HCT116 (cell line): ENCODE results near the gene SYNJ2. TPM values are rescaled to one million over a fixed set of nuclear protein-coding genes. Genes with fewer than 3 reads are reported as not detected.

Source experiments
- ATAC-seq: fragments of 200-7000 bp; cut with Tn5 transposase; 2 replicates; pipeline ENCODE4 v1.9.1; 2020; ENCODE audit warnings: mild to moderate bottlenecking, moderate library complexity
- BruUV-seq: library from RNA; stranded (reverse); fragments of 400-500 nt; replicated peaks from 2 replicates; lab custom pipeline; 2021; lab: Mats Ljungman, UMichigan
- CTCF ChIA-PET: fragments of 300-600 bp; sonication (Branson Sonifier 250); formaldehyde crosslinking; loops from one replicate; lab custom pipeline; 2021; ENCODE audit warnings: antibody characterized with exemption; lab: Charles Lee
- POLR2A ChIA-PET: fragments of 300-600, 350-600 bp; sonication (Branson Sonifier 250); formaldehyde crosslinking; loops from one replicate; lab custom pipeline; 2021; ENCODE audit warnings: antibody characterized with exemption; lab: Charles Lee
- RAD21 ChIA-PET, 2 experiments: fragments of 300-600 bp; sonication (Branson Sonifier 250); formaldehyde crosslinking; loops; one replicate each; lab custom pipeline; 2023; ENCODE audit warnings: low total read pairs in 2 of 2; ENCODE audit not compliant: uncharacterized antibody in 2 of 2, unreplicated experiment in 2 of 2, low non-redundant PET in 1 of 2; lab: Charles Lee
- DNase-seq: peaks from one replicate; pipeline ENCODE4 v3.0.0-alpha.2; 2010; ENCODE audit warnings: low read depth, low spot score
- H2AFZ ChIP-seq: fragments of 200-600 bp; shearing (Covaris generic), sonication (generic); 2 replicates; pipeline ENCODE4 v1.6.1; 2017; ENCODE audit warnings: low read depth, mixed run types, mixed read lengths, antibody characterized with exemption, low read length; ENCODE audit not compliant: poor library complexity, severe bottlenecking
- H3K27ac ChIP-seq: 2 replicates; pipeline ENCODE4 v1.5.1; 2012; ENCODE audit warnings: low read depth, low read length
- H3K27me3 ChIP-seq: fragments of 200-600 bp; sonication (generic); 2 replicates; pipeline ENCODE4 v1.6.1; 2016; ENCODE audit warnings: mixed run types, low read length, mixed read lengths; ENCODE audit not compliant: insufficient read depth
- H3K36me3 ChIP-seq, 2 experiments: fragments of 200-500 bp in 1 of 2; fragments of 200-600 bp in 1 of 2; sonication (Bioruptor generic) in 1 of 2; sonication (generic) in 1 of 2; 2 replicates each; pipeline versions ENCODE4 v1.5.1 to v1.6.1; 2014 to 2016; ENCODE audit warnings: low read length in 2 of 2, inconsistent platforms in 1 of 2, mixed read lengths in 1 of 2, mixed run types in 1 of 2; ENCODE audit not compliant: insufficient read depth in 2 of 2, control insufficient read depth in 1 of 2
- H3K4me1 ChIP-seq, 2 experiments: fragments of 200-600 bp in 1 of 2; sonication (generic) in 1 of 2; 2 replicates each; pipeline versions ENCODE4 v1.5.1 to v1.6.1; 2012 to 2017; ENCODE audit warnings: low read length in 2 of 2, inconsistent platforms in 1 of 2, mild to moderate bottlenecking in 1 of 2, mixed read lengths in 1 of 2, mixed run types in 1 of 2, moderate library complexity in 1 of 2; ENCODE audit not compliant: insufficient read depth in 2 of 2, control insufficient read depth in 1 of 2
- H3K4me2 ChIP-seq: fragments of 200-600 bp; sonication (generic); 2 replicates; pipeline ENCODE4 v1.6.1; 2017; ENCODE audit warnings: mixed run types, low read length, mixed read lengths
- H3K4me3 ChIP-seq, 2 experiments: fragments of 200-600 bp in 1 of 2; sonication (generic) in 1 of 2; replicated peaks in 1 of 2; 2 replicates each; pipeline ENCODE4 v1.5.1; 2011 to 2016; ENCODE audit warnings: low read length in 2 of 2, control low read depth in 1 of 2, low read depth in 1 of 2, mild to moderate bottlenecking in 1 of 2, mixed read lengths in 1 of 2, mixed run types in 1 of 2
- H3K79me2 ChIP-seq: fragments of 200-600 bp; sonication (generic); 2 replicates; pipeline ENCODE4 v1.6.1; 2017; ENCODE audit warnings: mild to moderate bottlenecking, mixed run types, low read length, moderate library complexity, mixed read lengths; ENCODE audit not compliant: insufficient read depth
- H3K9ac ChIP-seq: fragments of 200-600 bp; sonication (generic); 2 replicates; pipeline ENCODE4 v1.6.1; 2016; ENCODE audit warnings: low read length, mixed read lengths
- H3K9me2 ChIP-seq: fragments of 200-600 bp; sonication (generic), shearing (Covaris generic); 2 replicates; pipeline ENCODE4 v1.6.1; 2017; ENCODE audit warnings: mixed run types, mild to moderate bottlenecking, moderate library complexity; ENCODE audit not compliant: insufficient read depth
- H3K9me3 ChIP-seq, 2 experiments: fragments of 200-500 bp in 1 of 2; fragments of 200-600 bp in 1 of 2; sonication (Bioruptor generic) in 1 of 2; sonication (generic) in 1 of 2; 2 replicates each; pipeline ENCODE4 v1.6.1; 2014 to 2017; ENCODE audit warnings: low read length in 2 of 2, mixed read lengths in 2 of 2, inconsistent platforms in 1 of 2, low read depth in 1 of 2, mild to moderate bottlenecking in 1 of 2, mixed run types in 1 of 2, moderate library complexity in 1 of 2; ENCODE audit not compliant: control insufficient read depth in 1 of 2, insufficient read depth in 1 of 2
- H4K20me1 ChIP-seq: fragments of 200-600 bp; sonication (generic), shearing (Covaris generic); 2 replicates; pipeline ENCODE4 v1.6.1; 2017; ENCODE audit warnings: mixed run types, mild to moderate bottlenecking, moderate library complexity; ENCODE audit not compliant: insufficient read depth
- ATF3 ChIP-seq: IDR thresholded peaks from 2 replicates; pipeline ENCODE4 v1.6.1; 2012
- CEBPB ChIP-seq: IDR thresholded peaks from 2 replicates; pipeline ENCODE4 v1.6.1; 2012; ENCODE audit warnings: low read depth
- CTCF ChIP-seq, 3 experiments: fragments of 200-600 bp in 1 of 3; sonication (generic) in 1 of 3; IDR thresholded peaks in 2 of 3; conservative IDR thresholded peaks in 1 of 3; 2 replicates each; pipeline ENCODE4 v1.5.1; 2012 to 2017; ENCODE audit warnings: low read depth in 2 of 3, low read length in 2 of 3, antibody characterized with exemption in 1 of 3, borderline replicate concordance in 1 of 3, control low read depth in 1 of 3, mild to moderate bottlenecking in 1 of 3, mixed read lengths in 1 of 3, mixed run types in 1 of 3, moderate library complexity in 1 of 3; ENCODE audit not compliant: insufficient read depth in 1 of 3
- EGR1 ChIP-seq: IDR thresholded peaks from 2 replicates; pipeline ENCODE4 v1.6.1; 2012; ENCODE audit warnings: low read depth
- FOSL1 ChIP-seq: IDR thresholded peaks from 2 replicates; pipeline ENCODE4 v1.6.1; 2012; ENCODE audit warnings: low read depth
- JUND ChIP-seq: IDR thresholded peaks from 2 replicates; pipeline ENCODE4 v1.6.1; 2012
- MAX ChIP-seq: IDR thresholded peaks from 2 replicates; pipeline ENCODE4 v1.6.1; 2012
- POLR2A ChIP-seq: IDR thresholded peaks from 2 replicates; pipeline ENCODE4 v1.7.0; 2011; ENCODE audit warnings: borderline replicate concordance; ENCODE audit not compliant: insufficient read depth, insufficient read length; ENCODE audit errors: extremely low read depth
- POLR2AphosphoS5 ChIP-seq: IDR thresholded peaks from 2 replicates; pipeline ENCODE4 v1.6.1; 2011; ENCODE audit warnings: mild to moderate bottlenecking, low read depth, low read length, moderate library complexity
- RAD21 ChIP-seq: IDR thresholded peaks from 2 replicates; pipeline ENCODE4 v1.6.1; 2012; ENCODE audit warnings: low read depth, mild to moderate bottlenecking
- SIN3A ChIP-seq: IDR thresholded peaks from 2 replicates; pipeline ENCODE4 v1.6.1; 2012; ENCODE audit warnings: low read depth
- SRF ChIP-seq: IDR thresholded peaks from 2 replicates; pipeline ENCODE4 v1.6.1; 2012; ENCODE audit warnings: low read depth
- TCF7L2 ChIP-seq: IDR thresholded peaks from 2 replicates; pipeline ENCODE4 v1.7.0; 2011; ENCODE audit warnings: borderline replicate concordance, inconsistent platforms; ENCODE audit not compliant: insufficient read depth, insufficient read length; ENCODE audit errors: extremely low read depth
- YY1 ChIP-seq: IDR thresholded peaks from 2 replicates; pipeline ENCODE4 v1.6.1; 2011; ENCODE audit warnings: low read length, low read depth, moderate library complexity, mild to moderate bottlenecking; ENCODE audit not compliant: insufficient replicate concordance; ENCODE audit errors: extremely low read depth
- ZBTB33 ChIP-seq: IDR thresholded peaks from 2 replicates; pipeline ENCODE4 v1.6.1; 2011; ENCODE audit warnings: mild to moderate bottlenecking, low read length, moderate library complexity; ENCODE audit not compliant: insufficient replicate concordance; ENCODE audit errors: extremely low read depth
- ZFX ChIP-seq: fragments of 450-650 bp; IDR thresholded peaks from 2 replicates; pipeline ENCODE4 v1.6.1; 2017
- ZNF274 ChIP-seq: fragments of 200-500 bp; sonication (Bioruptor generic); IDR thresholded peaks from 2 replicates; pipeline ENCODE4 v1.6.1; 2014; ENCODE audit warnings: mild to moderate bottlenecking, low read depth, low read length, inconsistent platforms
- intact Hi-C: fragments of 100-400 bp; cut with micrococcal nuclease; formaldehyde crosslinking; loops from 2 replicates; pipeline ENCODE4 v1.10.0; 2022
- total RNA-seq: library from RNA; stranded (reverse); gene quantifications from one replicate; pipeline ENCODE4 v1.2.1, GENCODE V29; 2021; ENCODE audit not compliant: unreplicated experiment

Gene SYNJ2
- total RNA-seq, 1 experiment from 2014 or later: 23.9 TPM

GRCh38 chr6:158026054-158026900 is 44.6 kb downstream of the SYNJ2 start (continued):
- TF ChIP-seq CTCF (IDR thresholded peaks at IDR 0.05 in 2 of 3, conservative IDR thresholded peaks at IDR 0.05 in 1 of 3; ENCODE audit: borderline replicate concordance in 1 of 3, insufficient read depth in 1 of 3, low read depth in 2 of 3, low read length in 2 of 3) (peak in 2 of 3 experiments; percentile 59 to 69; a peak in 4 of 6 replicates), ATF3 (no peak), JUND (no peak; the same call in 1 of the 2 replicates)
- TF ChIP-seq, all 23 proteins: peak for 6

- ATAC-seq: no peak
- H3K79me2 ChIP-seq: peaks cover 5% of the 10 kb centered on the region; the same call in 1 of the 2 replicates
- peaks cover 0 to 8% of the 10 kb centered on the region in 2 experiments; a peak in 1 of 4 replicates for H3K36me3 ChIP-seq
- no peak overlapping the region for H2AFZ ChIP-seq
- ChIA-PET RAD21 (no interaction called here), CTCF (interaction anchor here (1.0 to 1.6 kb wide), 6 partner anchors 13 to 55 kb away, joined by 3 to 13 read pairs (median 6); no protein-coding TSS in a partner anchor), POLR2A (interaction anchor here (1.5 kb wide), 1 partner anchor 33 kb away, joined by 6 read pairs; no protein-coding TSS in a partner anchor)
- H4K20me1 ChIP-seq: no peaks in the 10 kb centered on the region
- BruUV-seq: no TSS peak
- intact Hi-C loops: loop anchor here (1.0 kb wide), 1 partner anchor 32 kb away; no protein-coding TSS in a partner anchor
- no peaks in the 10 kb centered on the region for H3K27me3 ChIP-seq
- DNase-seq: no peak
- H3K9me3 ChIP-seq: no peaks in the 10 kb centered on the region
- H3K27ac ChIP-seq: peak overlapping the region; percentile 61
- H3K4me2 ChIP-seq: peak overlapping the region; percentile 68
- H3K9me2 ChIP-seq: no peaks in the 10 kb centered on the region
- H3K4me3 ChIP-seq: peak overlapping the region in 1 of 2 experiments; percentile 24; a peak in 1 of 4 replicates
- peak overlapping the region; percentile 36 for H3K9ac ChIP-seq
- H3K4me1 ChIP-seq: peaks cover 38 to 64% of the 10 kb centered on the region in 2 experiments
- no peak for TF ChIP-seq RAD21
- no peak for TF ChIP-seq MAX
- no peak for TF ChIP-seq TCF7L2
- TF ChIP-seq ZFX: no peak
- TF ChIP-seq POLR2A: no peak
- TF ChIP-seq SIN3A: no peak
- no peak for TF ChIP-seq EGR1
- no peak for TF ChIP-seq POLR2AphosphoS5
- no peak for TF ChIP-seq JUND
- no peak for TF ChIP-seq CEBPB
- TF ChIP-seq ZBTB33: no peak
- TF ChIP-seq ZNF274: no peak
- TF ChIP-seq SRF: no peak
- no peak for TF ChIP-seq ATF3
- TF ChIP-seq YY1: no peak
- no peak for TF ChIP-seq FOSL1
These were observed 45.4 kb downstream of the SYNJ2 start for GRCh38 chr6:158026901-158027589.
